ENCODE results near the gene GRK3.

GRK3 gene

GRCh38 chr22:25777870-25778269 is 213.4 kb downstream of the GRK3 start:
- Mint-ChIP-seq H3K9me3 (no peaks in the 10 kb centered on the region), H3K36me3 (ENCODE audit: insufficient read depth) (no peaks in the 10 kb centered on the region), H3K27me3 (peaks cover 15% of the 10 kb centered on the region), H3K4me1 (peaks cover 3% of the 10 kb centered on the region), H3K4me3 (no peak overlapping the region), H3K27ac (ENCODE audit: low read depth) (no peak overlapping the region)
- DNase-seq (ENCODE audit: low spot score in 2 of 2), result no peak
- ATAC-seq (replicated peaks; ENCODE audit: extremely low read depth, poor library complexity, severe bottlenecking), result no peak

Measured in central memory CD8-positive, alpha-beta T cell (primary cell).